Measurements from ENCODE around the gene USP10.

GRCh38 chr16:84710686-84711085 is 10.9 kb downstream of the USP10 start:
- no peak for TF ChIP-seq CTCF (conservative IDR thresholded peaks at IDR 0.05; ENCODE audit: low read length)
- no peak for TF ChIP-seq EZH2phosphoT487 (IDR thresholded peaks at IDR 0.05; ENCODE audit: borderline replicate concordance, low read depth, low read length)

All from OCI-LY7 (cell line).